HCT116 (cell line): Measurements from ENCODE around the gene TBC1D14. TPM values are rescaled to one million over a fixed set of nuclear protein-coding genes. Genes with fewer than 3 reads are reported as not detected.

Source experiments
- ATAC-seq: fragments of 200-7000 bp; cut with Tn5 transposase; 2 replicates; pipeline ENCODE4 v1.9.1; 2020; ENCODE audit warnings: mild to moderate bottlenecking, moderate library complexity
- BruUV-seq: library from RNA; stranded (reverse); fragments of 400-500 nt; replicated peaks from 2 replicates; lab custom pipeline; 2021; lab: Mats Ljungman, UMichigan
- CTCF ChIA-PET: fragments of 300-600 bp; sonication (Branson Sonifier 250); formaldehyde crosslinking; loops from one replicate; lab custom pipeline; 2021; ENCODE audit warnings: antibody characterized with exemption; lab: Charles Lee
- POLR2A ChIA-PET: fragments of 300-600, 350-600 bp; sonication (Branson Sonifier 250); formaldehyde crosslinking; loops from one replicate; lab custom pipeline; 2021; ENCODE audit warnings: antibody characterized with exemption; lab: Charles Lee
- RAD21 ChIA-PET, 2 experiments: fragments of 300-600 bp; sonication (Branson Sonifier 250); formaldehyde crosslinking; loops; one replicate each; lab custom pipeline; 2023; ENCODE audit warnings: low total read pairs in 2 of 2; ENCODE audit not compliant: uncharacterized antibody in 2 of 2, unreplicated experiment in 2 of 2, low non-redundant PET in 1 of 2; lab: Charles Lee
- DNase-seq: peaks from one replicate; pipeline ENCODE4 v3.0.0-alpha.2; 2010; ENCODE audit warnings: low read depth, low spot score
- H2AFZ ChIP-seq: fragments of 200-600 bp; shearing (Covaris generic), sonication (generic); 2 replicates; pipeline ENCODE4 v1.6.1; 2017; ENCODE audit warnings: low read depth, mixed run types, mixed read lengths, antibody characterized with exemption, low read length; ENCODE audit not compliant: poor library complexity, severe bottlenecking
- H3K27ac ChIP-seq: 2 replicates; pipeline ENCODE4 v1.5.1; 2012; ENCODE audit warnings: low read depth, low read length
- H3K27me3 ChIP-seq: fragments of 200-600 bp; sonication (generic); 2 replicates; pipeline ENCODE4 v1.6.1; 2016; ENCODE audit warnings: mixed run types, low read length, mixed read lengths; ENCODE audit not compliant: insufficient read depth
- H3K36me3 ChIP-seq, 2 experiments: fragments of 200-500 bp in 1 of 2; fragments of 200-600 bp in 1 of 2; sonication (Bioruptor generic) in 1 of 2; sonication (generic) in 1 of 2; 2 replicates each; pipeline versions ENCODE4 v1.5.1 to v1.6.1; 2014 to 2016; ENCODE audit warnings: low read length in 2 of 2, inconsistent platforms in 1 of 2, mixed read lengths in 1 of 2, mixed run types in 1 of 2; ENCODE audit not compliant: insufficient read depth in 2 of 2, control insufficient read depth in 1 of 2
- H3K4me1 ChIP-seq, 2 experiments: fragments of 200-600 bp in 1 of 2; sonication (generic) in 1 of 2; 2 replicates each; pipeline versions ENCODE4 v1.5.1 to v1.6.1; 2012 to 2017; ENCODE audit warnings: low read length in 2 of 2, inconsistent platforms in 1 of 2, mild to moderate bottlenecking in 1 of 2, mixed read lengths in 1 of 2, mixed run types in 1 of 2, moderate library complexity in 1 of 2; ENCODE audit not compliant: insufficient read depth in 2 of 2, control insufficient read depth in 1 of 2
- H3K4me2 ChIP-seq: fragments of 200-600 bp; sonication (generic); 2 replicates; pipeline ENCODE4 v1.6.1; 2017; ENCODE audit warnings: mixed run types, low read length, mixed read lengths
- H3K4me3 ChIP-seq, 2 experiments: fragments of 200-600 bp in 1 of 2; sonication (generic) in 1 of 2; replicated peaks in 1 of 2; 2 replicates each; pipeline ENCODE4 v1.5.1; 2011 to 2016; ENCODE audit warnings: low read length in 2 of 2, control low read depth in 1 of 2, low read depth in 1 of 2, mild to moderate bottlenecking in 1 of 2, mixed read lengths in 1 of 2, mixed run types in 1 of 2
- H3K79me2 ChIP-seq: fragments of 200-600 bp; sonication (generic); 2 replicates; pipeline ENCODE4 v1.6.1; 2017; ENCODE audit warnings: mild to moderate bottlenecking, mixed run types, low read length, moderate library complexity, mixed read lengths; ENCODE audit not compliant: insufficient read depth
- H3K9ac ChIP-seq: fragments of 200-600 bp; sonication (generic); 2 replicates; pipeline ENCODE4 v1.6.1; 2016; ENCODE audit warnings: low read length, mixed read lengths
- H3K9me2 ChIP-seq: fragments of 200-600 bp; sonication (generic), shearing (Covaris generic); 2 replicates; pipeline ENCODE4 v1.6.1; 2017; ENCODE audit warnings: mixed run types, mild to moderate bottlenecking, moderate library complexity; ENCODE audit not compliant: insufficient read depth
- H3K9me3 ChIP-seq, 2 experiments: fragments of 200-500 bp in 1 of 2; fragments of 200-600 bp in 1 of 2; sonication (Bioruptor generic) in 1 of 2; sonication (generic) in 1 of 2; 2 replicates each; pipeline ENCODE4 v1.6.1; 2014 to 2017; ENCODE audit warnings: low read length in 2 of 2, mixed read lengths in 2 of 2, inconsistent platforms in 1 of 2, low read depth in 1 of 2, mild to moderate bottlenecking in 1 of 2, mixed run types in 1 of 2, moderate library complexity in 1 of 2; ENCODE audit not compliant: control insufficient read depth in 1 of 2, insufficient read depth in 1 of 2
- H4K20me1 ChIP-seq: fragments of 200-600 bp; sonication (generic), shearing (Covaris generic); 2 replicates; pipeline ENCODE4 v1.6.1; 2017; ENCODE audit warnings: mixed run types, mild to moderate bottlenecking, moderate library complexity; ENCODE audit not compliant: insufficient read depth
- CBX3 ChIP-seq: IDR thresholded peaks from 2 replicates; pipeline ENCODE4 v1.6.1; 2012; ENCODE audit warnings: low read depth
- ELF1 ChIP-seq: IDR thresholded peaks from 2 replicates; pipeline ENCODE4 v1.6.1; 2012; ENCODE audit warnings: low read depth, borderline replicate concordance
- EZH2 ChIP-seq: fragments of 200-600 bp; sonication (generic); IDR thresholded peaks from 2 replicates; pipeline ENCODE4 v1.6.1; 2017; ENCODE audit warnings: antibody characterized with exemption, mixed run types
- POLR2A ChIP-seq: IDR thresholded peaks from 2 replicates; pipeline ENCODE4 v1.7.0; 2011; ENCODE audit warnings: borderline replicate concordance; ENCODE audit not compliant: insufficient read depth, insufficient read length; ENCODE audit errors: extremely low read depth
- POLR2AphosphoS5 ChIP-seq: IDR thresholded peaks from 2 replicates; pipeline ENCODE4 v1.6.1; 2011; ENCODE audit warnings: mild to moderate bottlenecking, low read depth, low read length, moderate library complexity
- RAD21 ChIP-seq: IDR thresholded peaks from 2 replicates; pipeline ENCODE4 v1.6.1; 2012; ENCODE audit warnings: low read depth, mild to moderate bottlenecking
- SP1 ChIP-seq: IDR thresholded peaks from 2 replicates; pipeline ENCODE4 v1.6.1; 2012; ENCODE audit warnings: low read depth
- SRF ChIP-seq: IDR thresholded peaks from 2 replicates; pipeline ENCODE4 v1.6.1; 2012; ENCODE audit warnings: low read depth
- TCF7L2 ChIP-seq: IDR thresholded peaks from 2 replicates; pipeline ENCODE4 v1.7.0; 2011; ENCODE audit warnings: borderline replicate concordance, inconsistent platforms; ENCODE audit not compliant: insufficient read depth, insufficient read length; ENCODE audit errors: extremely low read depth
- YY1 ChIP-seq: IDR thresholded peaks from 2 replicates; pipeline ENCODE4 v1.6.1; 2011; ENCODE audit warnings: low read length, low read depth, moderate library complexity, mild to moderate bottlenecking; ENCODE audit not compliant: insufficient replicate concordance; ENCODE audit errors: extremely low read depth
- ZFX ChIP-seq: fragments of 450-650 bp; IDR thresholded peaks from 2 replicates; pipeline ENCODE4 v1.6.1; 2017
- ZNF274 ChIP-seq: fragments of 200-500 bp; sonication (Bioruptor generic); IDR thresholded peaks from 2 replicates; pipeline ENCODE4 v1.6.1; 2014; ENCODE audit warnings: mild to moderate bottlenecking, low read depth, low read length, inconsistent platforms
- intact Hi-C: fragments of 100-400 bp; cut with micrococcal nuclease; formaldehyde crosslinking; loops from 2 replicates; pipeline ENCODE4 v1.10.0; 2022
- total RNA-seq: library from RNA; stranded (reverse); gene quantifications from one replicate; pipeline ENCODE4 v1.2.1, GENCODE V29; 2021; ENCODE audit not compliant: unreplicated experiment
- TF ChIP-seq, protein P1 (sequence below): IDR thresholded peaks from 2 replicates; pipeline ENCODE4 v1.6.1; 2012
- TF ChIP-seq, protein P2 (sequence below): IDR thresholded peaks from 2 replicates; pipeline ENCODE4 v1.6.1; 2012

Gene TBC1D14
- total RNA-seq, 1 experiment from 2014 or later = 62.9 TPM

DNA sequence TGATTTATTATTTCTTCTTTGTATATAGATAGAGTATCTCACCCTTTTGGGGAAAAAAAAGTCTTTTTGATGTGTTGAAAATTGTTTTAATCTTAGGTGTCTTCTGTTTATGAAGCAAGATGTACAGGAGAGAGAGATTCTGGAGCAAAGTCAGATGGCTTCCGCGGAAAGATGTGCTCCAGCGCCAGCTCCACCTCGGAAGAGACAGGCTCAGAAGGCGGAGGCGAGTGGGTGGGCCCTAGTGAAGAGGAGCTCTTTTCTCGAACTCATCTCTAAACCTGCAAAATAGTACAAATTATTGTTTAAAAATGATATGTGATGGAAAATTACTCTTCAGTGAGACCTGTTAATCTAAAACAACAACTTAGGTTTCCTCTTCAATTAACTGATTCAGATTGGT lies 28.9 kb upstream of the TBC1D14 start:
- peaks cover 11 to 23% of the 10 kb centered on the region in 2 experiments; a peak in 3 of 4 replicates for H3K36me3 ChIP-seq
- intact Hi-C loops = no loop called here
- POLR2A ChIA-PET = no interaction called here
- no peak overlapping the region for H3K4me2 ChIP-seq
- no peaks in the 10 kb centered on the region for H3K4me1 ChIP-seq
- RAD21 ChIA-PET = no interaction called here
- H4K20me1 ChIP-seq = no peaks in the 10 kb centered on the region
- H3K27ac ChIP-seq = no peak overlapping the region
- no peak for ATAC-seq
- TF ChIP-seq CBX3 (no peak), POLR2AphosphoS5 (no peak), ELF1 (no peak), ZNF274 (no peak), ZFX (no peak), POLR2A (no peak), EZH2 (no peak), YY1 (no peak), TCF7L2 (no peak), RAD21 (no peak), SRF (no peak), SP1 (no peak)
- TF ChIP-seq, protein P1, sequence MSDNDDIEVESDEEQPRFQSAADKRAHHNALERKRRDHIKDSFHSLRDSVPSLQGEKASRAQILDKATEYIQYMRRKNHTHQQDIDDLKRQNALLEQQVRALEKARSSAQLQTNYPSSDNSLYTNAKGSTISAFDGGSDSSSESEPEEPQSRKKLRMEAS = no peak
- TF ChIP-seq, protein P2, sequence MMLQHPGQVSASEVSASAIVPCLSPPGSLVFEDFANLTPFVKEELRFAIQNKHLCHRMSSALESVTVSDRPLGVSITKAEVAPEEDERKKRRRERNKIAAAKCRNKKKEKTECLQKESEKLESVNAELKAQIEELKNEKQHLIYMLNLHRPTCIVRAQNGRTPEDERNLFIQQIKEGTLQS = no peak
- no peak overlapping the region for H3K9ac ChIP-seq
- no peak overlapping the region for H2AFZ ChIP-seq
- BruUV-seq = no TSS peak
- no peaks in the 10 kb centered on the region for H3K9me2 ChIP-seq
- no peaks in the 10 kb centered on the region for H3K79me2 ChIP-seq
- H3K9me3 ChIP-seq = no peaks in the 10 kb centered on the region
- no peak for DNase-seq
- CTCF ChIA-PET = no interaction called here
- H3K27me3 ChIP-seq = no peaks in the 10 kb centered on the region
- H3K4me3 ChIP-seq = no peak overlapping the region
